Measurements from ENCODE around the gene ROCK2. TPM values are rescaled to one million over a fixed set of nuclear protein-coding genes. Genes with fewer than 3 reads are reported as not detected.
A peak's percentile ranks its signal among the peaks of the same experiment; 100 is the strongest.

Gene ROCK2
- total and polyA plus RNA-seq, 2 donors (not counting 1 experiment from before 2014, with no cell fraction given), result 32.0 to 58.1 TPM

GRCh38 chr2:11370377-11371091, 26.1 kb upstream of the ROCK2 start:
- Histone ChIP-seq H3K9ac (ENCODE audit: insufficient read depth, low read length) (no peak overlapping the region), H3K4me3 (replicated peaks in 1 of 4; ENCODE audit: control extremely low read depth in 1 of 4, insufficient read depth in 1 of 4, low read depth in 3 of 4, low read length in 4 of 4) (no peak overlapping the region), H3K9me3 (ENCODE audit: control insufficient read depth, insufficient read depth, low read depth, low read length) (no peaks in the 10 kb centered on the region), H3K36me3 (ENCODE audit: control insufficient read depth, insufficient read depth, low read length) (no peaks in the 10 kb centered on the region), H2AFZ (ENCODE audit: low read length) (no peak overlapping the region), H3K4me2 (ENCODE audit: extremely low read depth, insufficient read depth, low read length) (no peak overlapping the region), H3K79me2 (ENCODE audit: control insufficient read depth, insufficient read depth, low read length) (no peaks in the 10 kb centered on the region), H3K27ac (ENCODE audit: insufficient read depth, low read length) (no peak overlapping the region), H4K20me1 (ENCODE audit: control insufficient read depth, extremely low read depth, insufficient read depth, low read length) (no peaks in the 10 kb centered on the region), H3K4me1 (ENCODE audit: control insufficient read depth, extremely low read depth, insufficient read depth, low read length) (peaks cover 19% of the 10 kb centered on the region), H3K27me3 (ENCODE audit: control insufficient read depth, insufficient read depth, low read length) (no peaks in the 10 kb centered on the region)
- no peak for DNase-seq (ENCODE audit: low read depth in 2 of 2)
- no peak for TF ChIP-seq CTCF (conservative IDR thresholded peaks at IDR 0.05 in 1 of 2, IDR thresholded peaks at IDR 0.05 in 1 of 2; ENCODE audit: low read depth in 1 of 2, low read length in 2 of 2)
- no peak for TF ChIP-seq EZH2 (IDR thresholded peaks at IDR 0.05; ENCODE audit: low read length, missing control alignments)

GRCh38 chr2:11368059-11368572, 23.7 kb upstream of the ROCK2 start:
- H3K4me3 ChIP-seq (replicated peaks in 1 of 4; ENCODE audit: control extremely low read depth in 1 of 4, insufficient read depth in 1 of 4, low read depth in 3 of 4, low read length in 4 of 4), result peak overlapping the region in 2 of 4 experiments; percentile 4 to 12
- peak overlapping the region; percentile 85 for H3K4me2 ChIP-seq (ENCODE audit: extremely low read depth, insufficient read depth, low read length)
- H4K20me1 ChIP-seq (ENCODE audit: control insufficient read depth, extremely low read depth, insufficient read depth, low read length), result no peaks in the 10 kb centered on the region
- peak overlapping the region; percentile 32 for H3K27ac ChIP-seq (ENCODE audit: insufficient read depth, low read length)
- H3K36me3 ChIP-seq (ENCODE audit: control insufficient read depth, insufficient read depth, low read length), result no peaks in the 10 kb centered on the region
- no peaks in the 10 kb centered on the region for H3K79me2 ChIP-seq (ENCODE audit: control insufficient read depth, insufficient read depth, low read length)
- H3K4me1 ChIP-seq (ENCODE audit: control insufficient read depth, extremely low read depth, insufficient read depth, low read length), result peaks cover 7% of the 10 kb centered on the region
- H3K9me3 ChIP-seq (ENCODE audit: control insufficient read depth, insufficient read depth, low read depth, low read length), result no peaks in the 10 kb centered on the region
- H3K9ac ChIP-seq (ENCODE audit: insufficient read depth, low read length), result no peak overlapping the region
- H2AFZ ChIP-seq (ENCODE audit: low read length), result peak overlapping the region; percentile 83
- no peaks in the 10 kb centered on the region for H3K27me3 ChIP-seq (ENCODE audit: control insufficient read depth, insufficient read depth, low read length)
- no peak for TF ChIP-seq EZH2 (IDR thresholded peaks at IDR 0.05; ENCODE audit: low read length, missing control alignments)
- TF ChIP-seq CTCF (conservative IDR thresholded peaks at IDR 0.05 in 1 of 2, IDR thresholded peaks at IDR 0.05 in 1 of 2; ENCODE audit: low read depth in 1 of 2, low read length in 2 of 2), result no peak
- peak; percentile 23 to 74 for DNase-seq (ENCODE audit: low read depth in 2 of 2)

GRCh38 chr2:11367170-11367730, 22.8 kb upstream of the ROCK2 start:
- Histone ChIP-seq H2AFZ (ENCODE audit: low read length) (no peak overlapping the region), H3K4me1 (ENCODE audit: control insufficient read depth, extremely low read depth, insufficient read depth, low read length) (peaks cover 7% of the 10 kb centered on the region), H4K20me1 (ENCODE audit: control insufficient read depth, extremely low read depth, insufficient read depth, low read length) (no peaks in the 10 kb centered on the region), H3K9me3 (ENCODE audit: control insufficient read depth, insufficient read depth, low read depth, low read length) (no peaks in the 10 kb centered on the region), H3K4me2 (ENCODE audit: extremely low read depth, insufficient read depth, low read length) (no peak overlapping the region), H3K9ac (ENCODE audit: insufficient read depth, low read length) (no peak overlapping the region), H3K27ac (ENCODE audit: insufficient read depth, low read length) (no peak overlapping the region), H3K4me3 (replicated peaks in 1 of 4; ENCODE audit: control extremely low read depth in 1 of 4, insufficient read depth in 1 of 4, low read depth in 3 of 4, low read length in 4 of 4) (no peak overlapping the region), H3K36me3 (ENCODE audit: control insufficient read depth, insufficient read depth, low read length) (no peaks in the 10 kb centered on the region), H3K27me3 (ENCODE audit: control insufficient read depth, insufficient read depth, low read length) (no peaks in the 10 kb centered on the region), H3K79me2 (ENCODE audit: control insufficient read depth, insufficient read depth, low read length) (no peaks in the 10 kb centered on the region)
- TF ChIP-seq CTCF (conservative IDR thresholded peaks at IDR 0.05 in 1 of 2, IDR thresholded peaks at IDR 0.05 in 1 of 2; ENCODE audit: low read depth in 1 of 2, low read length in 2 of 2) (no peak), EZH2 (IDR thresholded peaks at IDR 0.05; ENCODE audit: low read length, missing control alignments) (no peak)
- no peak for DNase-seq (ENCODE audit: low read depth in 2 of 2)
